Breast epithelium (tissue), 4 donors: Measurements from ENCODE around the gene MAOA. TPM values are rescaled to one million over a fixed set of nuclear protein-coding genes. Genes with fewer than 3 reads are reported as not detected.

Experiments
- DNase-seq, 2 donors: peaks; one replicate each; pipeline ENCODE4 v3.0.0-alpha.2; 2019; ENCODE audit warnings: low spot score in 2 of 2
- H3K27ac ChIP-seq, 2 donors: fragments of 200-600 bp; sonication (generic) in 1 of 2; one replicate each; pipeline ENCODE4 v1.5.1; 2016 to 2019; ENCODE audit warnings: mild to moderate bottlenecking in 1 of 2
- H3K27me3 ChIP-seq, 2 donors: fragments of 200-600 bp; sonication (generic) in 1 of 2; one replicate each; pipeline versions ENCODE4 v1.5.1 to v1.6.0; 2017 to 2019; ENCODE audit warnings: control low read depth in 1 of 2, mild to moderate bottlenecking in 1 of 2
- H3K36me3 ChIP-seq: fragments of 200-600 bp; one replicate; pipeline ENCODE4 v1.5.1; 2019
- H3K4me1 ChIP-seq, 2 donors: fragments of 200-600 bp; sonication (generic); one replicate each; pipeline ENCODE4 v1.5.1; 2016 to 2019; ENCODE audit warnings: control low read depth in 1 of 2
- H3K4me3 ChIP-seq, 3 donors: fragments of 200-600 bp; sonication (generic); 1 replicate in 2 of 3; 2 replicates in 1 of 3; pipeline ENCODE4 v1.5.1; 2016 to 2019; ENCODE audit warnings: mild to moderate bottlenecking in 3 of 3, moderate library complexity in 2 of 3
- H3K9me3 ChIP-seq, 2 donors: fragments of 200-600 bp; sonication (generic) in 1 of 2; one replicate each; pipeline ENCODE4 v1.5.1; 2016 to 2019; ENCODE audit warnings: control low read depth in 1 of 2
- CTCF ChIP-seq, 3 donors: fragments of 450-650 bp; IDR thresholded peaks; one replicate each; pipeline ENCODE4 v1.5.1; 2016 to 2017; ENCODE audit warnings: antibody characterized with exemption in 3 of 3, mild to moderate bottlenecking in 3 of 3, moderate library complexity in 3 of 3
- POLR2A ChIP-seq: fragments of 450-650 bp; IDR thresholded peaks from one replicate; pipeline ENCODE4 v1.6.1; 2016; ENCODE audit warnings: antibody characterized with exemption, mild to moderate bottlenecking, moderate library complexity
- POLR2AphosphoS5 ChIP-seq, 3 donors: sonication (generic); formaldehyde crosslinking; IDR thresholded peaks; one replicate each; pipeline ENCODE4 v1.6.1; 2017; ENCODE audit warnings: antibody characterized with exemption in 3 of 3
- intact Hi-C: fragments of 100-400 bp; cut with DNase I; formaldehyde crosslinking; loops from one replicate; pipeline ENCODE4 v1.15.1; 2023; ENCODE audit warnings: low total_unique reads
- total RNA-seq, 3 donors: library from RNA; depleted of rRNA; stranded (reverse); fragments of >200 nt; gene quantifications; one replicate each; pipeline ENCODE4 v1.1.0, GENCODE V29; 2016

Gene MAOA
- total RNA-seq, 3 donors from 2014 or later = 124 to 558 (median 128) TPM

GRCh38 chrX:43716144-43716543, 60.0 kb downstream of the MAOA start:
- no peak for DNase-seq
- H3K36me3 ChIP-seq = no peaks in the 10 kb centered on the region
- intact Hi-C loops = no loop called here
- peaks cover 0 to 21% of the 10 kb centered on the region in 2 donors for H3K27me3 ChIP-seq
- TF ChIP-seq POLR2AphosphoS5 (IDR thresholded peaks at IDR 0.05) (no peak), CTCF (IDR thresholded peaks at IDR 0.05) (no peak), POLR2A (no peak)
- H3K4me3 ChIP-seq = no peak overlapping the region
- H3K9me3 ChIP-seq = peaks cover 11 to 27% of the 10 kb centered on the region in 2 donors
- H3K27ac ChIP-seq = no peak overlapping the region
- no peaks in the 10 kb centered on the region for H3K4me1 ChIP-seq

- Histone ChIP-seq H3K9me3 (peaks cover 11 to 32% of the 10 kb centered on the region in 2 donors), H3K36me3 (no peaks in the 10 kb centered on the region), H3K27ac (no peak overlapping the region), H3K27me3 (peaks cover 0 to 20% of the 10 kb centered on the region in 2 donors), H3K4me3 (no peak overlapping the region), H3K4me1 (no peaks in the 10 kb centered on the region)
- no peak for DNase-seq
- TF ChIP-seq POLR2A = no peak
- TF ChIP-seq POLR2AphosphoS5 (IDR thresholded peaks at IDR 0.05) = no peak
- no peak for TF ChIP-seq CTCF (IDR thresholded peaks at IDR 0.05)
- intact Hi-C loops = loop anchor here (1.0 kb wide), 1 partner anchor 14 kb away; no protein-coding TSS in a partner anchor
Measured at GRCh38 chrX:43716696-43717095, 60.6 kb downstream of the MAOA start.

GRCh38 chrX:43717161-43717560, 61.1 kb downstream of the MAOA start:
- H3K4me1 ChIP-seq = no peaks in the 10 kb centered on the region
- H3K27ac ChIP-seq = no peak overlapping the region
- DNase-seq = no peak
- no peaks in the 10 kb centered on the region for H3K36me3 ChIP-seq
- peaks cover 11 to 37% of the 10 kb centered on the region in 2 donors for H3K9me3 ChIP-seq
- H3K4me3 ChIP-seq = no peak overlapping the region
- intact Hi-C loops = loop anchor here (1.0 kb wide), 1 partner anchor 15 kb away; no protein-coding TSS in a partner anchor
- peaks cover 0 to 16% of the 10 kb centered on the region in 2 donors for H3K27me3 ChIP-seq
- no peak for TF ChIP-seq CTCF (IDR thresholded peaks at IDR 0.05)
- no peak for TF ChIP-seq POLR2A
- no peak for TF ChIP-seq POLR2AphosphoS5 (IDR thresholded peaks at IDR 0.05)

GRCh38 chrX:43718081-43718480, 62.0 kb downstream of the MAOA start:
- Histone ChIP-seq H3K4me1 (no peaks in the 10 kb centered on the region), H3K27ac (no peak overlapping the region), H3K36me3 (no peaks in the 10 kb centered on the region), H3K9me3 (peaks cover 11 to 46% of the 10 kb centered on the region in 2 donors), H3K27me3 (peaks cover 0 to 12% of the 10 kb centered on the region in 2 donors), H3K4me3 (no peak overlapping the region)
- intact Hi-C loops = no loop called here
- DNase-seq = no peak
- TF ChIP-seq POLR2A (no peak), POLR2AphosphoS5 (IDR thresholded peaks at IDR 0.05) (no peak), CTCF (IDR thresholded peaks at IDR 0.05) (no peak)

DNA sequence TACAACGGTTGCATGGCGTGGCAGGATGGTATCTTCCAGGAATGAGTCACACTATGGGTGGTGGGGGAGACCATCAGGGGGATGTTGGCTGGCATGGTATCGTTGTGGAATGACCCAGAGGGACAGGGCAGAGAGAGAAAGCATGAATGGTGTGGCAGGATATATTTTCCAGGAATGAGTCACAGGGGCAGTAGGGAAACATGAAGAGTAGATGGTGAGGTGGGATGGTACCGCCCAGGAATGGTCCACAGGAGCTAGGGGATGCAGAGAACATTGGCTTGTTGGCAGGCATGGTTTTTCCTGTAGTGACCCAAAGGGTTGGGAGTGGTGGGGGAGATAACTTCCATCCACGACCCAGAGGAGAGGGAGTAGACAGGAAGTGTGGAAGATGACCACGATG, 62.4 kb downstream of the MAOA start:
- DNase-seq = no peak
- Histone ChIP-seq H3K4me1 (no peaks in the 10 kb centered on the region), H3K4me3 (no peak overlapping the region), H3K9me3 (peaks cover 11 to 48% of the 10 kb centered on the region in 2 donors), H3K27me3 (peaks cover 0 to 7% of the 10 kb centered on the region in 2 donors), H3K27ac (no peak overlapping the region), H3K36me3 (no peaks in the 10 kb centered on the region)
- intact Hi-C loops = no loop called here
- no peak for TF ChIP-seq CTCF (IDR thresholded peaks at IDR 0.05)
- no peak for TF ChIP-seq POLR2A
- no peak for TF ChIP-seq POLR2AphosphoS5 (IDR thresholded peaks at IDR 0.05)
